Stimulated activated CD8-positive, alpha-beta memory T cell treated with anti-CD3 and anti-CD28 coated beads, Interleukin-12 subunit alpha, Interleukin-12 subunit beta, amount 100 ng/mL, for 1 hour (primary cell): ENCODE data around the gene MRTO4.
"Not testable (repeated sequence)": the region's sequence is repeated elsewhere in the genome, so short reads cannot be mapped to it uniquely, and the experiment has no call there.

Experiments used
- DNase-seq: peaks from one replicate; pipeline ENCODE4 v3.0.0-alpha.2; 2020; ENCODE audit warnings: low read depth

The MRTO4 gene

DNA sequence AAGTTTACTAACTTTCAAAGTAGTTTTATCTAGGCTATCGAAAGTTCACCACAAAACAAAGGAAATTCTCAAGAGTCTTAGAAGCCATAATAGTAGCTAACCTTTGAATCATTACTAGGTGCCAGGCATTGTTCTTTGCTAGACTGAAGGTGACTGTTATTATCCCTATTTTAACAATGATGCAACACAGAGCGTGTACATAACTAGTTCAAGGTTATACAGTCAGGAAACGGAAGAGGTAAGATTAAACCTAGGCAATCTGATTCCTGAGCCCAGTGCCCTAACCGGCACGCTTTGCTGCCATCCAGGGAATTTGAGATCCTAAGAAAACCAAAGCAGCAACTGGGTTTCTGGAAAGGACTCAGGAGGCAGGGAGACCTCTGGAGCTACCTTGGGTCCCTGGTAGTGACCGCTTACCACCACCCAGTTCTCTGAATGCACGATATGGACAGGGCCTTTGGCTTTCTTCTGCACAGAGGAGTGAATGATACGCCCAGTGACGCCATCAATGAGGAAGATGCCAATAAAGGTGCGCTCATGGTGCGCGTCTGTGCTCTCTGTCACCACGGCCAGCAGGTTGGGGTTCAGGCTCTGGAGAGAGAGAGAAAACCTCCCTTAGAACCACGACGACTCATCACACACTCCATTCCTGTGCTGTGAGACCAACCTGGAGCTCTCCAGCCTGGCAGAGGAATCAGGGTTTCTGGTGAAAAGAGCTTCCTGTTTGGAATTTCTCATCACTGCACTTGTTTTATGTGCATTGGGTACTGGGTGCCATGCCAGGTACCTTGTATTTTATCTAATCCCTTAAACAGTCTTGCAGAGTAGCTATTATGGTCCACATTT is 28.4 kb upstream of the MRTO4 start:
- DNase-seq, result no peak

DNA sequence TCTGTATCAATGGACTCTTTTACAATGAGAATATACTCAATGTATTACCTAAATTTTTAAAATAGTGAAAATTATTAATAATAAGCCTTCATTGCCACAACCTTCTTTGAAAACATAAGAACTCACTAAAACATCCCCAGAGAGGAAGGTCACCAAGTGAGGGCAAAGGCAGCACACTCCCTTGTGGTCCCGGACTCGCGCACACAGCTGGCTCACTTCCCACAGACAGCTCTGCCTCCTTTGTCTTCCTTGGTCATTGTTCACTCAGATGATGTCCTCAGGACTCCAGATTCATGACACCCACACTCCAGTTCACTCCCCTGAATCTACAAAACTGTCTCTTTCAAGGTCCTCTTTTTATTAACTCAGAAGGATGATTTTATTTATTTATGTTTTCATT is 22.4 kb upstream of the MRTO4 start:
- no peak for DNase-seq

DNA sequence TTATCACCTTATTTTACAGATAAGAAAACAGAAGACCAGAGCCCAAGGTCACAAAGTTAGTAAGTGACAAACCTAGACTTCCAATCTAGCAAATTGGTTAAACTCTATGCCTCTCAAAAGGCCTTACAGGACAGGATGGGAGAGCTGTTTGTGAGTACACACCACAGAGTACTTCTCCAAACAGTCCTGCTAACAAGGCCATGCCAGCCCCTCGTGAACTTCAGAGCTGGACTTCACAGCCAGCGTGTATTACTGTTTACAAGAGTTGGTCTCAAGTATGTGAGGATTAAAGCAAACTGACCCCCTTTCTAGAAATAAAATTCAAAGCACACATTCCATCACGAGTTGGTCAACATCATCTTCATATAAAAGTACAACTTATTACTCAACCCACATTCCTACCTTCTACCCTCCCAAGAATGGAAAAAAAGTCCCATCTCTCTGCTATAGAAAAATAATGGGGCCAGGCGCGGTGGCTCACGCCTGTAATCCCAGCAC is 21.7 kb upstream of the MRTO4 start:
- no peak for DNase-seq

DNA sequence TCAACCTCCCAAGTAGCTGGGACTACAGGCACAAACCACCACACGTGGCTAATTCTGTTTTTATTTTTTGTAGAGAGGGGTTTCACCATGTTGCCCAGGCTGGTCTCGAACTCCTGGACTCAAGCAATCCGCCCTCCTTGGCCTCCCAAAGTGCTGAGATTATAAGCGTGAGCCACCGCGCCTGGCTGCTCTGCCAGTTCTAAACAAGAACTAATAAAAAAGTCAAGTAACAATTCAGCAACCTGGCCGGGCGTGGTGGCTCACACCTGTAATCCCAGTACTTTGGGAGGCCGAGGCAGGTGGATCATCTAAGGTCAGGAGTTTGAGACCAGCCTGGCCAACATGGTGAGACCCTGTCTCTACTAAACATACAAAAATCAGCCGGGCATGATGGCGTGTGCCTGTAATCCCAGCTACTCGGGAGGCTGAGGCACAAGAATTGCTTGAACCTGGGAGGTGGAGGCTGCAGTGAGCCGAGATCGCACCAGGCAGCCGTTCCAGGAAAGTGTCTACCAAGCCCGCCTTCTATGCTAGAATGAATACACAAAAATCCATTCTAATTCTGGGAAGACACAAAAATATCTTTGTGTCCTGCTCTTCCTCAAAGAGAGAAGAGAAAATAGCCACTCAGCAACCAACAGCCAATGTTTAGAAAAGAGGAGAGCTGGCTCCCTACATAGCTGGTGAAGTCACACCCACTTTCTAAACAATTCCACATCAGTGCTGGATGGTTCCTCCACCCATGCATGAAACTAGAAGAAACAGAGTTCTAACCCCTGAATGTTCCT is 19.7 kb upstream of the MRTO4 start:
- not testable (repeated sequence) for DNase-seq

DNA sequence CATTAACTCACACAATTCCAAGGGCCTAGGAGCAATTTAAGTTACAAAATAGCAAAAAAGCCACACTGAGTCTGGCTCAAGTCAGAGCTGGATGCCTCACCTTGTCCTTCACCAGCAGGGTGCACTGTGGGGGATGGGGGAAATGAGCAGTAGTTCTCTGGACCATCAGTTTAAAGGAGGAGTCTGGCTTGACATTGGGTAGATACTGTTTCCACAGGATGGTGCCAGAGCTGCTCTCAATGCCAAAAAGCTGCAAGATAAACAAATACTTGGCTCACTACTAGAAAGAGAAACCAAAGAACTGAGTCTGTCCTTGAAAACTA is 19.1 kb upstream of the MRTO4 start:
- no peak for DNase-seq

DNA sequence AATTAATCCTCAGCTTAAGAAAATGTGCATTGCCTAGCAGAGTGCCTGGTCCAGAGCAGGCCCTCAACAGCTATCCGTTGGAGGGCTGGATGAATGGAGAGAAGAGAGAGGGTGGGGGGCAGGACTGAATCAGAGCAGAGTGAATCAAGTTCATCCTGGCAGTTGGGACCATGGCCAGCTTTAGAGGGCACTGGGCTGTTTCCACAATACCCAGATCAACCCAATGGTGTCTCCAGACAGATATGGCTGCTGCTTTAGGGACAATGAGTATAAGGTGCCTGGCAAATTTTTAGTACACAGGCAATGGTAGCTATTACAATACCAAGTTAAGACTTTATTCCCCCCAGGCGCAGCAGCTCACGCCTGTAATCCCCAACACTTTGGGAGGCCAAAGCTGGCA is 17.4 kb upstream of the MRTO4 start:
- DNase-seq, result no peak

DNA sequence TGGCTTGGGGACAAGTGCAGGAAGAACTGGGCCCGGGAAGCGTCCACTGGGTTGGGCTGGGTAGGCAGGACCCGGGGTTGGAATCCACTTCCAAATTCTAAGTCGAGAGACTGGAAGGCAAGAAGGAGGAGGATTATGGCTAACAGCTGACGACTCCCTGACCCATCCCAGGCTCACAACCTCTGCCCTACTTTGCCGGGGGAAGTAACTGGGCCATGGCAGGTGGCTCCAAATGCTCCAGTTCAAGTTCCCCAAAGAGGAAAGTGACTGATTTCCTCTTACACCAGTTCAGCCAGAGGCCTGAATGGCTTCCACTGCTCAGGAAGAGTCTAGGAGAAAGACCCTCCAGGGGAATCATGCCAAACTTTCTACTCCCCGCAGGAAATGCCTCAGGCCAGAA is 11.7 kb upstream of the MRTO4 start:
- no peak for DNase-seq

DNA sequence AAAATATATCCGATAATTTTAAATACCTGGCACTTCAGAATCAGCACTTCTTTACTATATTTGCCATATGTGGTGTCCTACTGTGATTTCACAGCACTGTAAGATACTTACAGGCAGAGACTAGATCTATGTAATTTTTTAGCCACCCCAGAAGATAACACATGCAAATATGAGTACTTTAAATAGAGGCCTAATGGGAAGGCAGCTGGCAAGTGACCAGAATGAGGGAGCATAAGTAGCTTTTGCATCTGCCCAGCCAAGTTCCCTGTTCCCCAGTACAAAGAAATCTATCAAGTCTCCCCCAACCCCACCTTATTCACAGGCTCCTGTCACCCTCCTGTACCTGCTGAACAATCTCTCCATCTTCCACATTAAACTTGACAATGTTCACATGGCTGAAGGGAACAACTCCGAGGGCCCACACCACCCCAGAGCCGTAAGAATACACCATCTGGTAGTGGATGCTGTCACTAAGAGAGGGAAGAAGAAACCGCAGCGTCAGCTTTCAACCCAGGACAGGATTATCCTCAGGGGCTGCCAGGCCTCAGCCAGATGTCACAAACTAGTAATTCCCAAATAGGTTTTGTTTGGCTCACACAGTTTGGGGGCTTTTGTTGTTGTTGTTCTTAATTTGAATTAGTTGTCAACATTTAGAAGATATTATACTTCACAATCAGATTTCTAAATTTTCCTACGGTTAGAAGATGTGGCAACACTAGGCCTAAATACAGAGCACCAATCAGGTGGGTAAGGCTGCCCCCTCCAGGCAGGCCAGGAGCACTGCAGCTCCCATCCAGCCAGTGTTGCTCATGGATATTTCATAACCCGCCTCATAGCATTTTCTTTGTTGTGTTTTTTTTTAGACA is 10.7 kb upstream of the MRTO4 start:
- peak; percentile 47 for DNase-seq

DNA sequence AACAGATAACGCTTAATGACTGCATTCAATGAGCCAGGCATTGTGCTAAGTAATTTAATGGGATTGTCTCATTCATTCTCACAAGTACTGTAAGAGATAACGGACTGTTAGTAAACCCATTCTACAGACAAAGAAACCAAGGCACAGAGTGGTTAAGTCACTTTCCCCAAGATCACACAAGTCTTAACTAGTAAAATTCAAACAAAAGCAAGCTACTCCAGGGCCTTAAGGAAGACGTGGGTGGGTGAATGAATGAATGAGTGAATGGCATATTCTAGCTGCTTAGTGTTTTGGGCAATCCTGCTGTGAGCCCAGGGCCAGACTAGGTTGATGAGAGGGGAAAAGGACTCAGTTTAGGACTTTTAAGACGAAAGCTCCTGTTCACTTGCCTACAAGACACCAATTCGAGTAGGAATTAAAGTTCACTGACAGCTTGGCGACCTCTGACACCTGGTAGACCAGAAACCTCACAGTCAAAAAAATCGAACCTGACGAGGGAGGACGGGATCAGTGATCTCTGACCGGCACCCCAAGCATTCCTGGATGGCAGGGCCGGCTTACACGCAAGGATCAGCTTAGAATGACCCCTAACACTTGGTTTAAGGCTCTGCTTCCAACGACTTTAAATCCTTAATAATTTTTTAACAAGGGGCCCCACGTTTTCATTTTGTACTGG is 838 bp upstream of the MRTO4 start:
- no peak for DNase-seq

DNA sequence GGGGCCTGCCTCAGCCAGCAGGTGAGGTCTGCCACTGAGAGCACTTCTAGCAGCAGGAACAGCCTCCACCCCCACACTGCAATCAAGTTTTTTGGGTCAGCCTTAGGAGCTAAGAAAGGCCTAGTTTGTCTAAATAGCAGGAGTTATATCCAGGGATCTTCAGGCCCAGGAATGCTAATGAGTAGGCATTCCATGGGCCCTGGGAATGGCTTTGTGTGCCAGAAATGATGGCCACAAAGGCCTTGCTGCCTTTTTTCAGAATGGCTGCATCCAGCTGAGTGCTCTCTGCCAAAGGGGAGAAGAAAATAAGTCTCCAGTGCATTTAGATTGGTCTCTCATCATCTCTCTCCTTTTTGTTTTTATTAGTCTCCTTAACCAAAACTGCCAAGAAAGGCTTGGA is 2.8 kb downstream of the MRTO4 start:
- DNase-seq, result no peak

DNA sequence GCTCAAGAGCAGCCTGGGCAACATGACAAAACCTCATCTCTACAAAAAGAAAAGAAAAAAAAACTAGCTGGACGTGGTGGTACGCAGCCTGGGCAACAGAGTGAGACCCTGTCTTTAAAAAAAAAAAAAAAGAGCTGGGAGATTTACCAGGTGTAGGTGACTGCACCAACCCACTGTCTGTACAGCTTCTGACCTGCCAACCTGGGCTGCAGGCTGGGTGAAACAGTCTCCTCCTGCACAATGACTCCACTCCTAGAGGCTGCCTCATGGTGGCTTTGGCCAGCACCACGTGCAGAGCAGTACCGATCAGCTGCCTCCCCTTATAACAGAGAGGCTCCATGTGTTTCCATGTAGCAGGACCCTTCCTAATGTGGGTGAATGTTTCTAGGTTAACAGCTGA is 3.7 kb downstream of the MRTO4 start:
- DNase-seq, result no peak

DNA sequence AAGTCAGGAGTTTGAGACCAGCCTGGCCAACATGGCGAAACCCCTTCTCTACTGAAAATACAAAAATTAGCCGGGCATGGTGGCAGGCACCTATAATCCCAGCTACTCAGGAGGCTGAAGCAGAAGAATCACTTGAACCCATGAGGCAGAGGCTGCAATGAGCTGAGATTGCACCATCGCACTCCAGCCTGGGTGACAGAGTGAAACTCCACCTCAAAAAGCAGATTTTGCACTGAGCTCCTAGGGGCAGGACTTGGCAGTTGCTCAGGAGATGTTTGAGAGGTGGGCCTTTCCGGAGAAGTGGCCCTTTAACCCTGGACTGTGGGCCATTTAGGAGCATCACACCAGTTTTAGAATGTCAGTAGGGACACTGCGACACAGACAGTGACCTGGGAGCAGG is 4.7 kb downstream of the MRTO4 start:
- DNase-seq, result not testable (repeated sequence)

DNA sequence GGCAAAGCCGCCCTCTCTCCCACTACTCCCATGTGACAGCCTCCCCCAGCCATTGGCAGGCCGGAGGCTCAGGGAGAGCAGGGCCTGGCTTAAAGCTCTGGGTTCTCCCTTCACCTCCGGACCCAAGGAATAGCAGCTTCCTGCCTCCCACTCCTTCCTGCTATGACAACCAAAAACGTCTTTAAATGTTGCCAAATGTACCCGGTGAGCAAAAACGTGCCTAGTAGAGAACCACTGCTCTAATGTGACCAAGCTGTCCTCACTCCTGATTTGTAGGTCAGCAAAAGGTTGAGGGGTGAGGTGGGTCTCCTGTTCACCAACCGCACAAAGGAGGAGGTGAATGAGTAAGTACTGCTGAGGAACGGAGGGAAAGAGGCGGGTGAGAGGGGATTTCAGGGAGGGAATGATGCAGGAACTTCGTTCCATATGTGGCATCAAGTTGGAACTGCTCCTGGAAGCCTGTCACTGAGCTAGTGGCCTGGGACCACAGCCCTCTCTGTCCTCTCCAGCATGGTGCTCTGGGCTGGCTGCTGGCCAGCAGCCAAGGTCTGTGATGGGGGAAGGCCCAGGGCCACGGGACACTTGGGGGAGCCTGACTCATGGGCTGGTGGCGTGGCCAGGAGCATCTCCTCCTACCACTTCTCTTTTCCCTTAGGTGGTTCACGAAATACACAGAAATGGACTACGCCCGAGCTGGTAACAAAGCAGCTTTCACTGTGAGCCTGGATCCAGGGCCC is 5.7 kb downstream of the MRTO4 start:
- no peak for DNase-seq

DNA sequence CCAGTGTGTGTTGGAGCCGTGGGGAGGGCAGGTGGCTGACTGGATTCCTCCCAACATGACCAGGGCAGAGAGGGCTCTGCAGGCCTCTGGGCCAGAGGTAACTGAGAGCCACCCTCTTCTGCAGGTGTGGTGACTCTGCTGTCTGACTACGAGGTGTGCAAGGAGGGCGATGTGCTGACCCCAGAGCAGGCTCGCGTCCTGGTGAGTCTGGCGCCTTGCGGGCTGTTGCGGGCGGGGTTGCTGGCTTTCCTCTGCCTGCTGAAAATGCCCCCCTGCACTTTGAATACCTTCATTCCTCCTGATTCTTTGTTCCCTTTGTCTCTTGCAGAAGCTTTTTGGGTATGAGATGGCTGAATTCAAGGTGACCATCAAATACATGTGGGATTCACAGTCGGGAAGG is 6.7 kb downstream of the MRTO4 start:
- DNase-seq, result no peak

DNA sequence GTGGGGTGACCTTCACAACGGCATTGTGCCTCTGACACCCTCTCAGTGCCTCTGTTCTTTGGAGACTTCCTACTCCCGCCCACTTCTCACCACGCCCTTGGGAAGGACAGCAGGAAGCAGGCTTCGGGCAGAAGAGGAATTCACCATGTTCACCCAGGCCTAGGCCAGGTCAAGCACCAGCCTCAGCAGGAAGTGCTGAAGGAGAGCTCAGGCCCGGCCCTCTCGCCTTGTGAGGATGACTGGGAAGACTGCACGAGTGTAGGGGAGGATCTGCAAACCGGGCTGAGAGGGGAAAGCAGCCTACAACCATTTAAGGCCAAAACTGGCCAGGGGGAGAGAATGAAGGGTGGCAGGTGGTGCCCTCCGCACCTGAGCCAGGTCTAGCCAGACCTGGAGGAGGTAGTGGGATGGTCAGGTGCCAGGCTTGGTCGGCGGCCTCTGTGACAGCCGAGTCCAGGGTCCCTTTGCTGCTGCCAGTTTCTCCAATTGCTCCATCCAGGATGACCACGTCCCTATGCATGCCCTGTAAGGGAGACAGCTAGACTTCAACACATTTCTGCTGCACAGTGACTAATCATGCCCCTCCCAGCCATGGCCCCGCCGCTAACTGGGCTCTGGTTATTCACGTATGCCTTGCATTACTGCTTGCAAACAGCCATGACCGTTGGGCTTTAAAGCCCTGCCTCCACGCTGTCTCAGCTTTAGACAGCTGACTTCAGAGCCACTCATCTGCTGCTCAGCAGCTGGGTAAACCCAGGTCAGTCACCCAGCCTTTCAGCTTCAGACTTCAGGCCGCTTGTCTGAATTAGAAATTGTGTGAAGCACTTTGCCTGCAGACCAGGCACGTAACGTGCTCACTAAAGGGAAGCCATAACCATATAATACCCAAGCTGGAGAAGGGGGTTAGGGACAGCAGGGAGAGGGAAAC is 8.9 kb downstream of the MRTO4 start:
- no peak for DNase-seq

DNA sequence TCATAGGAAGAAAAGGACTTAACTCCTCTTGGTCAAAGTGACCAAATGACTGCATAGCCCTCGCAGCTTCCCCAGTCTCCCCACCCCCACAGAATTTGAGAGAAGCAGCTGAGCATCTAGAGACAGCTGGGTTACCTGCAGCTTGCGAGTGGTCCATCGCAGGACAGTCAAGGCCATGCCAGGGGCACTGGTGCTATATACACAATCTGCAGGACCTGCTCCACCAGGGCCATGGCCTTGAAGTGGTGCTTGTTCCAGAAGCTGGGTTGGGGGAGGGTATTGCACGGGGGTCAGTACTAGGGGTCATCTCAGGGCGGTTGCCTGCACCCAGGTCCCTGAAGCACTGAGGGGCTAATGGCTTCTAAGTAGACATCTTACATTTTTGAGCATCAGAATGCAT is 10.4 kb downstream of the MRTO4 start:
- no peak for DNase-seq

DNA sequence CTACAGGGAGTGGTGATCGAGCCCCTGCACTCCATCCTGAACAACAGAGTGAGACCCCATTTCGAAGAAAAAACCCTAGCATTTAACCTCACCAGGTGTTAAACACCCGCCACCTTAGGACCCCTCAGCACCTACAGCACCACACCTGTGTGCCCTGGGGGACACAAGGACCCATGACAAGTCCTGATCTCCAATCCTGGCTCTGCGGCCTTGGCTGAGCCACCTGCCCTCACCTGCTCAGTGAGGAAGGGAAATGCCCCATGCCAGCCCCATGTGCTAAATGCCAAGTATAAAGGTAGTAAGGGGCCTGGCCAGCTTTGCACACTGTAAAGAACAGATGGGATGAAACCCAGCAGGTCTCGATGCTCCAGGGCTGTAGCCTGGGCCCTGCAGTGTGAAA is 11.1 kb downstream of the MRTO4 start:
- no peak for DNase-seq

DNA sequence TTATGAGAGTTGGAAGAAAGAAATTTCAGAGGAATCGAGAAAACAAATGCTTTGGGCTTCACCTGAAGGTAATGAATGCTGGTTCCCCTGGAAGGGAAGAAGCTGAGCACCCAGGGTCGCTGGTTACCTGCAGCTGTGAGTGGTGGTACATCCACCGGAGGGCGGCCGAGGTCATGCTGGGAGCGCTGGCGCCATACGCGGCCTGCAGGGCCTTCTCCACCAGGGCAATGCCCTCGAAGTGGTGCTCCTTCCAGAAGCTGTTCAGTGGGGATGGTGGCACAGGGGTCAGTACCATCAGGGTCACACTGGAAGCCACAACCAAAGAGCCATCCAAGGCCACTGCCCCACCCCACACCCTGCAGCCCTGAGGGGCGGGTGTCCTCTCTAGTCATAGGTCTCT is 16.8 kb downstream of the MRTO4 start:
- no peak for DNase-seq

DNA sequence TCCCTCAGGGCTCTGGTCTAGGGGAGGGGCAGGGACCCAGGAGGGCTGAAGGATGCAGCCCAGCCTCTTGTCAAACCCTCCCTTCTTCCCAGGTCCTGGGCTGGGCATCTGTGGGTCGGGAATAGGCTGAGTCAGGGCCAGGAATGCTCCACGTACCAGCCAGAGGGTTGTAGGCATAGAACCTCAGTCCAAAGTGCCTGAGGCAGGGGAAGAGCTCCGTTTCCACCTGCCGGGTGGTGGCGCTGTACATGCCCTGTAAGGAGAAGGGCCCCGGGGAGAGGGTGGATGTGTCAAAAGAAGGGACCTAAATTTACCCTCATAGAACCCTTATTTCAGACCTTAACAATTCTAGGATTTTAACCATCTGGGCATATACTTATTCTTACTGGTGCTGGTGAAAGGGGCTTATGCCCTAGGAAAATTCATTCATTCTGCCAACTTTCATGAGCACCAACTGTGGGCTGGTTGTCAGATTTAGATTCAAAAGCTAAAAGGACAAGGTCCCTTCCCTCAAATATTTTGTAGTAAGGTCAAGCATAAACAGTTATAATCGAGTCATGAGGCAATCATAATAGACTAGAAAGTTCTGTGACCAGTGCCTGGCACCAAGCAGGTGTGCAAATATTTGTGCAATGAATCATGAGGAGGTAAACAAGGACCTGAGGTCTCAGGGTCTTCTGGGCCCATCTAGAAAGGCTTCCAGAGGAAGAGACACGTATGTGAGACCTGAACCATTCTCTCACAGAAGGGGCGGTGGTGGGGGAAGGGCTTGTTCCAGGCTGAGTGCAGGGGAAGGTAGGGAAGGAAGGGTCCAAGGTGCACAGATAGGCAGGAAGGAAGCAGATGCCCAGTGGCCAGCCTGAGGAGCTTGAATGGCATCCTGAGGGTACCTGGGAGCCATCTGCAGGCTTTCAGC is 18.1 kb downstream of the MRTO4 start:
- not testable (repeated sequence) for DNase-seq
